ENCODE measurements around the gene TAF3. TPM values are rescaled to one million over a fixed set of nuclear protein-coding genes. Genes with fewer than 3 reads are reported as not detected.

Gene TAF3
- total RNA-seq, 1 donor = 2.2 TPM

DNA sequence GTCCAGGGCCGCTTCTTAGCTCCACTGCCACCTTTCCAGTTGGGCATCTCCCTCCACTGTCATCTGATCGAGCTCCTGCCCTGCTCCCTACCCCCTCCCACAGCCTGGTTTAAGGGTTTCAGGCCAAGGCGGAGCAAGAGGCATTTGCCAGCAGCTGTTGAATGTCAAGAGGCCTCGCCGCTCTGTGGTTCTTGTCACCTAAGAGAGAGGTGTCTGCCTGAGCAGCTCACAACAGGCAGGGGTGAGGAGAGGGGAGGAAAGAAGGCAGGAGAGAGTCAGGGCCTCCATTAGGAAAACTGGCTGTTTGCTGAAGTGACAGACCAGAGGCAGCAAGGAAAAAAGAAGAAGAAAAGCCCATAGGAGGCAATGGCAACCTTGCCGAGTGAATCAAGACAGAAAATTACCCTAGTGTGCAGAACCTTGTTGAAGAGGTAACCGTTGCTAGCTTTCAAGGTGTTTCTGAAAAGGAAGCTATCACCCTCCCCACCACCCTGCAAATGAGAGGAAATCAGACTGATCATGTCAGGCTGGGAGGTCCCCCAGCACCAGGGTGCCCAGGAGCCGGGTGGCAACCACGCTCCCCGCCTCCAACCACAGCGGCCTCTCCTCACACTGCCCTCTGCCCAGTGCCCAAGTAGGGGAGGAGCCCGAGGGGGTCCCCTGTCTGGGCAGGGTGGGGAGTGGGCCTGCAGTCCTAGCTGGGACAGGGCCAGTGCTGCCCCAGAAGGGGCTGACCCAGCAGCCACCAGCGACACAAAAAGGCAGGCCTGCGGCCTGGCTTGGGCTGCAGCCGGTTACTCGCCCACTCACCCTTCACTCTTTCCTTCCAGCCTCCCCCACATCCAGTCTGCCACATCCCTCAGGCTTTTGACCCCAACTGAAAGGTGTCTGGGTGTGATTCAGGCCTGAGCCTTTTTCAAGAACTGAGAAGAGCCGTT is 243.2 kb downstream of the TAF3 start:
- no peak overlapping the region for H3K4me3 ChIP-seq (ENCODE audit: low read depth, low read length)
- TF ChIP-seq, protein P1, sequence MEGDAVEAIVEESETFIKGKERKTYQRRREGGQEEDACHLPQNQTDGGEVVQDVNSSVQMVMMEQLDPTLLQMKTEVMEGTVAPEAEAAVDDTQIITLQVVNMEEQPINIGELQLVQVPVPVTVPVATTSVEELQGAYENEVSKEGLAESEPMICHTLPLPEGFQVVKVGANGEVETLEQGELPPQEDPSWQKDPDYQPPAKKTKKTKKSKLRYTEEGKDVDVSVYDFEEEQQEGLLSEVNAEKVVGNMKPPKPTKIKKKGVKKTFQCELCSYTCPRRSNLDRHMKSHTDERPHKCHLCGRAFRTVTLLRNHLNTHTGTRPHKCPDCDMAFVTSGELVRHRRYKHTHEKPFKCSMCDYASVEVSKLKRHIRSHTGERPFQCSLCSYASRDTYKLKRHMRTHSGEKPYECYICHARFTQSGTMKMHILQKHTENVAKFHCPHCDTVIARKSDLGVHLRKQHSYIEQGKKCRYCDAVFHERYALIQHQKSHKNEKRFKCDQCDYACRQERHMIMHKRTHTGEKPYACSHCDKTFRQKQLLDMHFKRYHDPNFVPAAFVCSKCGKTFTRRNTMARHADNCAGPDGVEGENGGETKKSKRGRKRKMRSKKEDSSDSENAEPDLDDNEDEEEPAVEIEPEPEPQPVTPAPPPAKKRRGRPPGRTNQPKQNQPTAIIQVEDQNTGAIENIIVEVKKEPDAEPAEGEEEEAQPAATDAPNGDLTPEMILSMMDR (IDR thresholded peaks at IDR 0.05; ENCODE audit: insufficient read depth, low read depth, low read length) = no peak
- DNase-seq (ENCODE audit: low read depth) = no peak

GRCh38 chr10:8063128-8063908 is 245.0 kb downstream of the TAF3 start:
- TF ChIP-seq, protein P1 (IDR thresholded peaks at IDR 0.05; ENCODE audit: insufficient read depth, low read depth, low read length) = no peak
- no peak for DNase-seq (ENCODE audit: low read depth)
- no peak overlapping the region for H3K4me3 ChIP-seq (ENCODE audit: low read depth, low read length)

DNA sequence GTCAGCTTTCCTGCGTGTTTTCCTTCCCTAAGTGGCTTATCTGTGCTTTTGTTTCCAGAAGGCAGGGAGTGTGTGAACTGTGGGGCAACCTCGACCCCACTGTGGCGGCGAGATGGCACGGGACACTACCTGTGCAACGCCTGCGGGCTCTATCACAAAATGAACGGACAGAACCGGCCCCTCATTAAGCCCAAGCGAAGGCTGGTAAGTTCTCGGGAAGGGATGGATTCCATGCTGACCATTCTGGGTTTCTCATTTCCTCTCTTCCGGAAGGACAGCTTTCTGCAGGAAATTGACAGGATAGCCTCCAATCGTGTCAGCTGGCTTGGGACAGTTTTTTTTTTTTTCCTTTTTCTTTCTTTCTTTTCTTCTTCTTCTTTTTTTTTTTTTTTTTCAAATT is 245.6 kb downstream of the TAF3 start:
- TF ChIP-seq, protein P1 (IDR thresholded peaks at IDR 0.05; ENCODE audit: insufficient read depth, low read depth, low read length) = no peak
- H3K4me3 ChIP-seq (ENCODE audit: low read depth, low read length) = no peak overlapping the region
- no peak for DNase-seq (ENCODE audit: low read depth)

DNA sequence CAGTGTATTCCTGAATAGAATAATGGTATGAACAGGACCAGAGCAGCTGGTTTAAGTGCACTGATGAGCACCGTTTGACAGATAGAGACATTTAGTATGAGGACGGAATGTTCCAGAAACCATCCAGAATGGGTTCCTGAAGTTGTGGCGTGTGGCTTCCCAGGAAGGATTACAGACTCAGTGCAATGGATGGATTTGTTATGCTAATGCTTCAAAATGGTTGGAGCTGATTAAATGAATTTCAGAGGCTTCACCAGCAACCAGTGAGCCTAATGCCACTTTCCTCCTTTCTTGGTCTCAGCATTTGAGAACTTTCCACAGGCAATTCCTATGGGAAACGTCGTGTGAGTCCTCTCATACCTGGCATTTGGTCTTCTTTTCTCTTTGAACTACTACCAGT is 246.1 kb downstream of the TAF3 start:
- DNase-seq (ENCODE audit: low read depth) = no peak
- TF ChIP-seq, protein P1 (IDR thresholded peaks at IDR 0.05; ENCODE audit: insufficient read depth, low read depth, low read length) = no peak
- H3K4me3 ChIP-seq (ENCODE audit: low read depth, low read length) = no peak overlapping the region

DNA sequence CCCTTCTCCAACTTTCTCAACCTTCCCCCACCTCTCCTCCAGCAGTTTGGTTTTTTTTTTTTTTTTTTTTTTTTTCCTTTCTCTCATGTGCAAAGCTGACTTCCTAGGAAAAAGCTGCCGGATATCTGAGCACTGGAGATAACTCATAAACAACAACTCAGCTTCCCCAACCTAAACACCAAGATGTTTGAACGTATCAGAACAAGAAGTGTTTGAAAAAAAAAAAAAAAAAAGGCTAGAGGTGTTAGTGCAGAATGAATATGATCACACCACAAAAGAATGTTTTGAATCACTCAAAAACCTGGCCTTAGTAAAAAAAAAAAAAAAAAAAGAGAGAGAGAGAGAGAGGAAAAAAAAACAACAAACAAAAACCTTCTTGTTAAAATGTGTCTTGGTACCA is 247.3 kb downstream of the TAF3 start:
- no peak for DNase-seq (ENCODE audit: low read depth)
- H3K4me3 ChIP-seq (ENCODE audit: low read depth, low read length) = no peak overlapping the region
- TF ChIP-seq, protein P1 (IDR thresholded peaks at IDR 0.05; ENCODE audit: insufficient read depth, low read depth, low read length) = no peak

DNA sequence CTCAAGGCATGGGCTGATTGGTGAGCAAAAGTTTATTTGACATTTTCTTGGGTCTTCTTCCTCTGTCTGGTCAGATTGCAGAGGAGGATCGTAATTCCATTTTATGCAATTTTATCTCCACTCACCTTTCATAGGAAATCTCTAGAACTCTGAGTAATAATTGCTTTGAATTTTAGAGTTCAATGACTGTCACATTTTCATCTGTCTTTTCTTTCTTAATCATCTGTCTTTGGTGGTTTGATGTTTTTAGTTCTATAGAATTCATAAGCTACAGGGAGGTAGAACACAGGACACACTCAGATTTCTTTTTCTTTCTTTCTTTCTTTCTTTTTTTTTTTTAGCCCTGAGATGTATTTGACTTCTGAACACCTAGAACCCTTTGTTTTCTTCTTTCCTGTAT is 247.8 kb downstream of the TAF3 start:
- TF ChIP-seq, protein P1 (IDR thresholded peaks at IDR 0.05; ENCODE audit: insufficient read depth, low read depth, low read length) = no peak
- DNase-seq (ENCODE audit: low read depth) = no peak

More for the DNA sequence above, 247.8 kb downstream of the TAF3 start:
- H3K4me3 ChIP-seq (ENCODE audit: low read depth, low read length) = no peak overlapping the region

Other genes with a start within 250 kb of the TAF3 start
- under 0.01 and 0.43 TPM in 2 replicates for gene ITIH5, start 151.5 kb upstream of the TAF3 start, total RNA-seq
- not detected in 2 replicates for gene ITIH2, start 115.2 kb upstream of the TAF3 start, total RNA-seq
- 6.1 and 9.5 TPM in 2 replicates for gene KIN, start 30.5 kb upstream of the TAF3 start, total RNA-seq
- gene ATP5F1C, start 30.3 kb upstream of the TAF3 start, total RNA-seq = 235 and 265 TPM in 2 replicates
- not detected in 2 replicates for gene GATA3, start 236.2 kb downstream of the TAF3 start, total RNA-seq

All from fibroblast of villous mesenchyme (primary cell).